ENCODE measurements around the gene SLC22A23.

DNA sequence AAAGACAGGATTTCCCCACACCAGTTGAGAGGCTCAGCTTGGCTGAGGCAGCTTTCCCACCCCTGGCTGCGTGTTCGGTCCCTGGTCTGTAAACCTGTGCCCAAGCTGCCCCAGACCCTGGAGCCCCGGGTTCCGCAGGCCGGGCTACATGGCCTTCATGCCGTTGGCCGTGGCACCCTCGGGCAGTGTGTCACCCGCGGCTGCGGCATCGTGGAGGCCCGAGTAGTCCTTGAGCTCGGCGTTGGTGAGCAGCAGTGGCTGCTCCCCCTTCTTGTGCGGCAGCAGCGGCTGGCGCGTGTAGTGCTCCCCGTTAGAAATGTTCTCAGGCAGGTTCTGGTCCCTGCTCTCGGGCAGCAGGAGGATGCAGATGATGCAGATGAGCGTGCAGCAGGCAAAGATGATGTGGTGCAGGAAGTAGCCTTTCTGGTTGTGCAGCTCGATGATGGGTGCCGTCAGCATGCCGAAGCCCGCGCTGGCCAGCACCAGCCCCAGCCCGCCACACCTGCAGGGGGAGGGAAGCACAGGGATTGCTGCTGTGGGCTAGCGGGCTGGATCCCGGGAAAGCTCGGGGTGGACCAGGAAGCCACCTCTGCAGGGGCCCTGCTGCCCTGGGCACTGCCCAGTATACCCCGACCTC, 183.8 kb downstream of the SLC22A23 start:
- TF ChIP-seq ZNF263 (CRISPR knock-in tag; IDR thresholded peaks at IDR 0.05; ENCODE audit: low read depth) = no peak
- TF ChIP-seq, protein P1, sequence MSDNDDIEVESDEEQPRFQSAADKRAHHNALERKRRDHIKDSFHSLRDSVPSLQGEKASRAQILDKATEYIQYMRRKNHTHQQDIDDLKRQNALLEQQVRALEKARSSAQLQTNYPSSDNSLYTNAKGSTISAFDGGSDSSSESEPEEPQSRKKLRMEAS (CRISPR knock-in tag; IDR thresholded peaks at IDR 0.05) = no peak
- TF ChIP-seq, protein P2, sequence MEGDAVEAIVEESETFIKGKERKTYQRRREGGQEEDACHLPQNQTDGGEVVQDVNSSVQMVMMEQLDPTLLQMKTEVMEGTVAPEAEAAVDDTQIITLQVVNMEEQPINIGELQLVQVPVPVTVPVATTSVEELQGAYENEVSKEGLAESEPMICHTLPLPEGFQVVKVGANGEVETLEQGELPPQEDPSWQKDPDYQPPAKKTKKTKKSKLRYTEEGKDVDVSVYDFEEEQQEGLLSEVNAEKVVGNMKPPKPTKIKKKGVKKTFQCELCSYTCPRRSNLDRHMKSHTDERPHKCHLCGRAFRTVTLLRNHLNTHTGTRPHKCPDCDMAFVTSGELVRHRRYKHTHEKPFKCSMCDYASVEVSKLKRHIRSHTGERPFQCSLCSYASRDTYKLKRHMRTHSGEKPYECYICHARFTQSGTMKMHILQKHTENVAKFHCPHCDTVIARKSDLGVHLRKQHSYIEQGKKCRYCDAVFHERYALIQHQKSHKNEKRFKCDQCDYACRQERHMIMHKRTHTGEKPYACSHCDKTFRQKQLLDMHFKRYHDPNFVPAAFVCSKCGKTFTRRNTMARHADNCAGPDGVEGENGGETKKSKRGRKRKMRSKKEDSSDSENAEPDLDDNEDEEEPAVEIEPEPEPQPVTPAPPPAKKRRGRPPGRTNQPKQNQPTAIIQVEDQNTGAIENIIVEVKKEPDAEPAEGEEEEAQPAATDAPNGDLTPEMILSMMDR (IDR thresholded peaks at IDR 0.05) = no peak
- TF ChIP-seq, protein P3, sequence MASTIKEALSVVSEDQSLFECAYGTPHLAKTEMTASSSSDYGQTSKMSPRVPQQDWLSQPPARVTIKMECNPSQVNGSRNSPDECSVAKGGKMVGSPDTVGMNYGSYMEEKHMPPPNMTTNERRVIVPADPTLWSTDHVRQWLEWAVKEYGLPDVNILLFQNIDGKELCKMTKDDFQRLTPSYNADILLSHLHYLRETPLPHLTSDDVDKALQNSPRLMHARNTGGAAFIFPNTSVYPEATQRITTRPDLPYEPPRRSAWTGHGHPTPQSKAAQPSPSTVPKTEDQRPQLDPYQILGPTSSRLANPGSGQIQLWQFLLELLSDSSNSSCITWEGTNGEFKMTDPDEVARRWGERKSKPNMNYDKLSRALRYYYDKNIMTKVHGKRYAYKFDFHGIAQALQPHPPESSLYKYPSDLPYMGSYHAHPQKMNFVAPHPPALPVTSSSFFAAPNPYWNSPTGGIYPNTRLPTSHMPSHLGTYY (CRISPR knock-in tag; IDR thresholded peaks at IDR 0.05) = no peak
- TF ChIP-seq, protein P4, sequence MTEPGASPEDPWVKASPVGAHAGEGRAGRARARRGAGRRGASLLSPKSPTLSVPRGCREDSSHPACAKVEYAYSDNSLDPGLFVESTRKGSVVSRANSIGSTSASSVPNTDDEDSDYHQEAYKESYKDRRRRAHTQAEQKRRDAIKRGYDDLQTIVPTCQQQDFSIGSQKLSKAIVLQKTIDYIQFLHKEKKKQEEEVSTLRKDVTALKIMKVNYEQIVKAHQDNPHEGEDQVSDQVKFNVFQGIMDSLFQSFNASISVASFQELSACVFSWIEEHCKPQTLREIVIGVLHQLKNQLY (CRISPR knock-in tag; IDR thresholded peaks at IDR 0.05) = no peak
